H1 (cell line): ENCODE data around the gene ATG9B. TPM values are rescaled to one million over a fixed set of nuclear protein-coding genes. Genes with fewer than 3 reads are reported as not detected.

Experiments used
- CBX8 ChIP-seq: fragments of 300-800, 300-1000 bp; sonication (generic); IDR thresholded peaks from 2 replicates; pipeline ENCODE4 v1.7.1; 2016; ENCODE audit warnings: low read depth, low read length, borderline replicate concordance
- EP300 ChIP-seq, 2 experiments: IDR thresholded peaks; 1 replicate in 1 of 2; 2 replicates in 1 of 2; pipeline ENCODE4 v1.6.1; 2011 to 2012; ENCODE audit warnings: low read depth in 2 of 2, low read length in 2 of 2, mild to moderate bottlenecking in 2 of 2, borderline replicate concordance in 1 of 2, inconsistent platforms in 1 of 2, moderate library complexity in 1 of 2
- EZH2 ChIP-seq: fragments of 200-600 bp; sonication (generic); IDR thresholded peaks from 2 replicates; pipeline ENCODE4 v1.7.1; 2012; ENCODE audit warnings: low read depth, mild to moderate bottlenecking, moderate library complexity, low read length, inconsistent platforms; ENCODE audit not compliant: severe bottlenecking
- FOSL1 ChIP-seq: IDR thresholded peaks from 2 replicates; pipeline ENCODE4 v1.6.1; 2011; ENCODE audit warnings: mild to moderate bottlenecking, low read depth, low read length, moderate library complexity; ENCODE audit not compliant: insufficient read depth
- GABPA ChIP-seq: IDR thresholded peaks from 2 replicates; pipeline ENCODE4 v1.6.1; 2011; ENCODE audit warnings: mild to moderate bottlenecking, low read length, moderate library complexity, borderline replicate concordance; ENCODE audit not compliant: insufficient read depth
- HDAC2 ChIP-seq, 2 experiments: fragments of 300-600 bp in 1 of 2; sonication (generic) in 1 of 2; IDR thresholded peaks; 2 replicates each; pipeline ENCODE4 v1.6.1; 2011 to 2012; ENCODE audit warnings: low read depth in 2 of 2, low read length in 2 of 2, mild to moderate bottlenecking in 2 of 2, moderate library complexity in 2 of 2, borderline replicate concordance in 1 of 2, inconsistent platforms in 1 of 2
- JUN ChIP-seq: IDR thresholded peaks from 2 replicates; pipeline ENCODE4 v1.6.1; 2011; ENCODE audit warnings: low read depth, mild to moderate bottlenecking, improper control_type of control experiment, low read length
- JUND ChIP-seq: IDR thresholded peaks from 2 replicates; pipeline ENCODE4 v1.6.1; 2011; ENCODE audit warnings: mild to moderate bottlenecking, improper control_type of control experiment, low read length
- KDM1A ChIP-seq: fragments of 200-600, 300-600 bp; sonication (generic); IDR thresholded peaks from 2 replicates; pipeline ENCODE4 v1.7.1; 2016; ENCODE audit warnings: mild to moderate bottlenecking, low read length, borderline replicate concordance
- NANOG ChIP-seq: IDR thresholded peaks from 2 replicates; pipeline ENCODE4 v1.6.1; 2011; ENCODE audit warnings: low read length, low read depth, mild to moderate bottlenecking, inconsistent platforms; ENCODE audit not compliant: insufficient read depth, poor library complexity, severe bottlenecking
- POLR2A ChIP-seq, 2 experiments: IDR thresholded peaks; 1 replicate in 1 of 2; 2 replicates in 1 of 2; pipeline ENCODE4 v1.6.1; 2011; ENCODE audit warnings: low read depth in 2 of 2, low read length in 2 of 2, mild to moderate bottlenecking in 2 of 2; ENCODE audit errors: control extremely low read depth in 1 of 2
- POLR2AphosphoS5 ChIP-seq: IDR thresholded peaks from 2 replicates; pipeline ENCODE4 v1.6.1; 2011; ENCODE audit warnings: low read depth, low read length
- RBBP5 ChIP-seq: IDR thresholded peaks from 2 replicates; pipeline ENCODE4 v1.7.1; 2012; ENCODE audit warnings: low read depth, mild to moderate bottlenecking, inconsistent platforms, low read length, moderate library complexity, borderline replicate concordance
- RNF2 ChIP-seq: fragments of 200-900, 300-1000 bp; sonication (generic); IDR thresholded peaks from 2 replicates; pipeline ENCODE4 v1.7.1; 2016; ENCODE audit warnings: borderline replicate concordance, low read depth, mild to moderate bottlenecking, antibody characterized with exemption, low read length; ENCODE audit not compliant: poor library complexity, severe bottlenecking; ENCODE audit errors: missing control alignments
- RXRA ChIP-seq: IDR thresholded peaks from 2 replicates; pipeline ENCODE4 v1.6.1; 2011; ENCODE audit warnings: low read depth, mild to moderate bottlenecking, low read length, moderate library complexity; ENCODE audit not compliant: insufficient read depth
- SIX5 ChIP-seq: IDR thresholded peaks from 2 replicates; pipeline ENCODE4 v1.6.1; 2011; ENCODE audit warnings: mild to moderate bottlenecking, low read depth, low read length
- SP1 ChIP-seq: IDR thresholded peaks from 2 replicates; pipeline ENCODE4 v1.6.1; 2011; ENCODE audit warnings: low read depth, low read length
- SP4 ChIP-seq: IDR thresholded peaks from 2 replicates; pipeline ENCODE4 v1.6.1; 2012; ENCODE audit warnings: low read length, inconsistent platforms
- SUZ12 ChIP-seq: fragments of 200-600 bp; sonication (generic); IDR thresholded peaks from 2 replicates; pipeline ENCODE4 v1.6.1; 2012; ENCODE audit warnings: mild to moderate bottlenecking, inconsistent platforms, low read length, moderate library complexity, mixed read lengths
- TAF7 ChIP-seq: optimal IDR thresholded peaks from 2 replicates; pipeline ENCODE3; 2011; ENCODE audit warnings: low read depth, mild to moderate bottlenecking, inconsistent platforms, low read length, moderate library complexity, borderline replicate concordance
- TBP ChIP-seq: IDR thresholded peaks from 2 replicates; pipeline ENCODE4 v1.6.1; 2011; ENCODE audit warnings: low read depth, low read length, improper control_type of control experiment
- ZNF274 ChIP-seq: IDR thresholded peaks from 2 replicates; pipeline ENCODE4 v1.7.0; 2012; ENCODE audit warnings: low read length, borderline replicate concordance; ENCODE audit errors: extremely low read depth
- polyA plus RNA-seq, 7 experiments: library from polyadenylated mRNA; depleted of rRNA in 3 of 7; stranded (reverse) in 5 of 7; unstranded in 2 of 7; fragments of >200 nt in 5 of 7; fragments of 200-250 nt in 2 of 7; gene quantifications; 1 replicate in 5 of 7; 2 replicates in 1 of 7; 4 replicates in 1 of 7; pipeline versions ENCODE4 v1.2.1 to v1.2.3, GENCODE V29; 2011 to 2013; ENCODE audit warnings: missing spikeins in 2 of 7, mixed read lengths in 2 of 7
- total RNA-seq: library from RNA; stranded (reverse); fragmentation: NEBNext Ultra II Directional; extraction: Animal tissue kit (Norgen Biotek cat#: 25700); gene quantifications from 2 replicates; pipeline ENCODE4 v1.2.1, GENCODE V29; 2021

ATG9B gene
- total and polyA plus RNA-seq, 2 of the 8 experiments (the other 6 are each of a cell fraction or from before 2014, with no cell fraction given) = 1.4 to 2.3 TPM

DNA sequence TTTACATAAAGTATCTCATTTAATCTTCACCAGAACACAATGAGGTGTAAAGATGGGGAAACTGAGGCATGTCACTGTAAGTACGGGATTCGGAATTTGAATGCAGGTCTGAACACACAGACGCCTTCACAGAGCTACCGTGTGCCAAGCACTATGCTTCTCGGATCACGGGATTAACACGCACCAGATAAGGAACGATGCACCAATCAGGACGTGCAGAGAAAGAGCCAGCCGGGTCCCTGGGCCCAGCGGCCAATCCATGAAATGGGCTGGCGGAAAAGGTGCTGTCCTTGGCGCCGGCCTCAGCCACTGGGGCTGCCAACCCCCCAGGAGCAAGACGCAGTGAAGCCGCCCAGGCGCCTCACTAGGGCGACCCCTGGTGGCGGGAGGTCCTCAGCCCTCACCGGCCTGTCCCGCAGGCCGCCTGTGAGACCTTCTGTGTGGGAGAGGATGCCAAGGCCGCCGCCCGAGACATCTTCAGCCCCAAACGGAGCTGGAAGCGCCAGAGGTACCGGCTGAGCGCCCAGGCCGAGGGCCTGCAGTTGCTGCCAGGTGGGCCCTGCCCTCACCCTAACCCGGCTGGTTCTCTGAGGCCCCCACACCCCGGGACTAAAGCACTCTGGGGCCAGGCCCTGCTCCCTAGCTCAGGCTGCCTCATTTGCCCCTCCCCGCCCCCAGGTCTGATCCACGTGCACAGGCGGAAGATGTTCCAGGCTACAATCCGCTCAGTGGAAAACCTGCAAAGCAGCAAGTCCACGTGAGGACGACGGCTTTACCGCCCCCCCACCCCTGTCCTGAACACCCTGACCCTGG is 15.6 kb downstream of the ATG9B start (continued):
- TF ChIP-seq EP300 (IDR thresholded peaks at IDR 0.05; ENCODE audit: borderline replicate concordance in 1 of 2, low read depth in 2 of 2, low read length in 2 of 2) (0 out of 3 replicates have a peak, but pooled peaks of 1 of the 2 experiments have one; percentile 22), RNF2 (no peak), EZH2 (no peak), FOSL1 (no peak), SP4 (no peak), SP1 (0 out of 2 replicates have a peak, but pooled peaks have one; percentile 22), GABPA (peak; percentile 56; the same call in 1 of the 2 replicates), RXRA (no peak), ZNF274 (no peak), NANOG (no peak), SUZ12 (no peak), TAF7 (no peak), SIX5 (no peak), POLR2A (IDR thresholded peaks at IDR 0.05; ENCODE audit: control extremely low read depth in 1 of 2, low read depth in 2 of 2, low read length in 2 of 2) (no peak), RBBP5 (no peak), CBX8 (no peak), JUND (no peak), POLR2AphosphoS5 (no peak), HDAC2 (IDR thresholded peaks at IDR 0.05; ENCODE audit: borderline replicate concordance in 1 of 2, low read depth in 2 of 2, low read length in 2 of 2) (peak in 1 of 2 experiments; percentile 72; a peak in 1 of 4 replicates), JUN (no peak), TBP (no peak), KDM1A (peak; percentile 91)
